Smooth muscle cell of the brain vasculature (primary cell): ENCODE measurements around the gene MAS1L.

Experiments used
- DNase-seq: peaks from one replicate; pipeline ENCODE4 v3.0.0-alpha.2; 2012; ENCODE audit warnings: low read depth, low spot score

Gene MAS1L

DNA sequence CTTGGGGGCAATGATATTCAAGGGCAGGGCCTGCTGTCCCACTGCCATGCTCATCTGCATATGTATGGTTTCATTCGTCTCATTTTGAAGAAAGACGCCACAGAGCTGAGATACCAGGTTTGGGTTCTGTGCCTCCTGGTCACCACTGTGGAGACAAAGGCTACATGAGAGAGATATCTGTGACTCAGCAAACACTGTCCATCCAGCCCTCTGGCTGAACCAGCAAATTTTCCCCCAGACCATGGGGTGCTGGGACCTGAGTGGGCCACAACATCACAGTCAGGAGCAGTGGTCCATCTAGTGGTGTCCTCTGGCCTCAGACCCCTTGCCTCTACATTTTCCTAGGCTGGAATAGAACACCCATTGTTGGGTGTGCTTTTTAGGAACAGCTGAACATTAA lies at the start of gene MAS1L:
Gene MAS1L, minus strand, starts transcription at position 297 of the 400 bp plus-strand sequence. Its CDS starts 54 bp downstream, at position 243.
- no peak for DNase-seq

- DNase-seq = no peak
These were observed 44.7 kb upstream of the MAS1L start for GRCh38 chr6:29532320-29532951.

DNA sequence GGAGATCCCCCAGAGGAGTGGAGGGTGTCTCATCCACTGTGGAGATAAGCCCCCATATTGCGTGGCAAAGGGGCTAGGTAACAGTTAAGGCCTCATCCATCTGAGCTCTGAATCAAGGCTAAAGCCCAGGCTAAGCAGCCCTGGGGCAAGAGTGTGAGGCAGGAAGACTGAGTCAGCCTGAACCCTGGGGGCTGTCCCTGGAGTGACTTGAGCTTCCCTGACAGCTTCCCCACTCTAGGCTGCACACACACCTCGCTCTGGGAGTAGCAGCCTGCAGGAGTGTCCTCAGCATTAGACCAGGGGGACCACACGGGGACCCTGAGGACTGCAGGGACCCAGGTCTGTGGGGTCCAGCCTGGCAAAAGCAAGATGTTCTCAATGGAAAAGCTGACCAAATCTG lies 43.9 kb upstream of the MAS1L start:
- no peak for DNase-seq

DNA sequence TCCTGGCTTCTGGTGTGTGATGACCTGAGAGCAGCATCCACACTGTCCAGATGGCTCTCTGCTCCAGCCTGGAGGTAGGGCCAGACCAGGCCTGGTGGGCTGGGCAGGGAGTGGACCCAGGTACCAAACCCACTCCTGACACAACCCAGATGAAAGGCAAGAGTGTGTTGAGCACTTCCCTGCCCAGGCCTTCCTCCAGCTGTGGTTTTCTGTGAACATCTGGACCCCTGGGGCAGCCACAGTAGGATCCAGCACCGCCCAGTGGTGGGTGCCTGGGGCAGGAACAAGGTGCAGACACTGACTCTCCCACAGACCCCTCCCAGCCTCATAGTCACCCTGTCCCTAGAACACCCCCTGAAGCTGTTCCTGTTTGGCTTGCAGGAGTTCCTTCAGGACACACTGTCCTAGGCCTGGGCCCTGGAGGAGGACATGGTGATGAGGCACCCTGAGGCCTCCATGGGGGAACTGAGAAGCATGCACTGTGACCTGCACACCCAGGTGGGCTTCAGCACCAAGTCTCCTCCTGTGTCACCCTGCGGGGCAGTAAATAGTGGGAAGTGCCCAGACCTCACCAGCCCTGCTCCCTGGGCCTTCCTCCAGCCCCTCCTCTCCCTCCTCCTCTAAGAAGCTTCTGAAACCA lies 43.0 kb upstream of the MAS1L start:
- no peak for DNase-seq

DNA sequence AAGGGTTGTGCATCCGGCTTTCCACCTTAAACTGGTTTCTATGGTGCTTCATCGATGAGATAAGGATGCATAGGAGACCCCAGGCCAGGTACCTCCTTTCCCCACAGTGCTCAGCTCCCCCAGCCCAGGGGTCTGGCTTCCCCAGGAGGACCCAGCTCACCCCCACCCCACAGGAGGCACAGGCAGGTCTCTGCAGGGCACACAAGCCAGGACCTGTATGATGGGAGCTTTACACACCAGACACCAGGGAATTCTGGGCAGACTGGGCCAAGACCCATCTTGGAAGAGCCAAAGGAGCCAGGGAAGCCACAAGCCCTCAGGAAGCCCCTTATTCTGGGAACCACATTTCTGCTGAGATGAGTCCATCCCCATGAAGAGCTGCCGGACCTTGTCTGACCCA lies 42.2 kb upstream of the MAS1L start:
- no peak for DNase-seq

- no peak for DNase-seq
These were observed 41.3 kb upstream of the MAS1L start for GRCh38 chr6:29528988-29529560.

DNA sequence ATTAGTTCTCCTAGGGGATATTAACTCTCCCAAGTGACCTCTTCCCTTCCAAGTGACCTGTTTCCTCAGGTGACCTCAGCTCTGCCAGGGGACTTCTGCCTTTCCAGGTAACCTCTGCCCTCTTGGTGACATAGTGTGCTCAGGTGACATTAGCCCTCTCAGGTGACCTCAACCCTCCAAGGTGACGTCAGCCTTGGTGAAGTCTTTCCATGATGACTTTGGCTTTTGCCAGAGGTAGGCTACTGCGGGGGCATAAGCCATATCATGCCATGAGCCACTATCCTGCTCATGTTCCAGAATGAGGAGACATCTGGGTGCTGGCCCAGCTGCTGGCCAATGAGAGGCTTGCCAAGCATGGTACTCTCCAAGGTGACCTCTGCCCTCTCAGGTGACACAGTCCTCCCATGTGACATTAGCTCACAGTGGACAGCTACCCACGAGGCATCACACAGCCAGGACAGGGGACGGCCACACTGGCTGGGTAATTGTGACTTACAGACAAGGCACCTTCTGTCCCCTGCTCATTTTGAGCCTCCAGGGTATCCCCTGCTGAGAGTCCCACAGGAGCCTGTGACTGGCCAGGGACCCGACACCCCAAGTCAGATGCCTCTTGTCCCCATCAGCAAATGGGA lies 40.7 kb upstream of the MAS1L start:
- no peak for DNase-seq

DNA sequence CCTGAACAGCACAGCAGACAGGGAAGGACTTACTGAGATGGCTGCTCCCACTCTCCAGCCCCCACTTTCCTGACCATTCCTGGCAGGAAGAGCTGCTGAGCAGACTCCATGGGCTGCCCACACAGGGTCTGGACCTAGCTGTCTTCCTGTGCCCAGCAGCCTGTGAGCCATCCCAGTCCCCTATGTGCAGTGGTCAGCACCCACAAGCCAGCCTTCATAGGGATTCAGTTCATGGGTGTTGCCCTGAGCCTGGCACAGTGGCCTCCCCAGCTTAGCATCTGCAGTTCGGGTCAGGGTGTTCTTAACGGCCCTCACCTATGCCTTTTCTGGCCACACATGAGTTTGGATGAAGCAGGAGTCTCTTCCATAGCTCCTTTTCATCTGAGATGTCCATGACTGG lies 39.8 kb upstream of the MAS1L start:
- no peak for DNase-seq

- no peak for DNase-seq
These were observed 39.4 kb upstream of the MAS1L start for GRCh38 chr6:29527126-29527525.

DNA sequence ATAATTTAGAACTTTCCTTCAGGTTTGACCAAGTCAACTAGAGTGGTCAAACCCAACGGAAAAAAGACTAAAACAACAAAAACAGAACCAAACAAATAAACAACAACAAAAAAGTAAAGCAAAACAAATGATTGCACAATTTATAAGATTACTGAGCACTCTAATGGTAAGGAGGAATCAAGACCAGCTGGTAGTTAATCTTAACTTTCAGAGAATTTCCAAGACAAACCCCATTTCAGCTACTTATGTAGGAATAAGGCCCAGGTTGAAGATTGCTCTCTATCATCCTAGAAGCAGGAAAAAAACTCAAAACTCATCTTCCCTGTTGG lies 37.5 kb upstream of the MAS1L start:
- no peak for DNase-seq

- no peak for DNase-seq
These were observed 36.9 kb upstream of the MAS1L start for GRCh38 chr6:29524444-29525310.

DNA sequence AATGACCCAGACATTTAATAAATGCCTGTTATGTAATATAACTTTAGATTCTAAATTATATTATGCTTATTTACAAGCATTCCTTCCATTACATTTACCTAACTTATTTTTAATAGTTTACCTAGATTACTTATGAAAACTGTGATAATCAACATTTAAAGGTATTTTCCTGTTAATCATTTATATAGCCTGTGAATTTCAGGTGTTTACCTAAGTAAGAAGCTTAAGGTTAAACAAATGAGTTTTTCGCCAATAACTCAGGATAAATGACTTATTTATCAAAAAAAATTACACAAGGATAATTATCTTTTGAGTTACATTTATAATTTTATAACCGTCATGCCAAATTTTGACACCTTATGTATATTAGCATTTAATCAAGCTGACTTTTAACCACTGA lies 36.3 kb upstream of the MAS1L start:
- no peak for DNase-seq

DNA sequence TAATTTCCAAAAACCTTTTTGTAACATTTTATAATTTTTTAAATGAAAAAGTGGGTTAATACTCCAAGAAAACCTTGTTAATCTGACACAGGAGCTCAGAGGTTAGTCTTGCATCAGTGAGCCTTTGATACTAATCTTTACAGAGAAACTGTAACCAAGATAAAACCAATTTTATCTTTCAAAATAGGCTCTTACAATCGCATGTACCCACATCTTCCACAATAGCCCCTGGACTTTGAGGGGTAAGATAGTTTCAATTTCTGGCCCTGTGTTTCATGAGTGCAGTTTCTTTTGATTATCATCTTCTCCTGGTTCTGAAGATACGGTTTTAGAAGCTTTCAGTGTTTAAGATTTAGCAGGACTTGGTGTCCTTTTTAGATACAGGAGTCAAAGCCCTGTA lies 34.5 kb upstream of the MAS1L start:
- DNase-seq = no peak

DNA sequence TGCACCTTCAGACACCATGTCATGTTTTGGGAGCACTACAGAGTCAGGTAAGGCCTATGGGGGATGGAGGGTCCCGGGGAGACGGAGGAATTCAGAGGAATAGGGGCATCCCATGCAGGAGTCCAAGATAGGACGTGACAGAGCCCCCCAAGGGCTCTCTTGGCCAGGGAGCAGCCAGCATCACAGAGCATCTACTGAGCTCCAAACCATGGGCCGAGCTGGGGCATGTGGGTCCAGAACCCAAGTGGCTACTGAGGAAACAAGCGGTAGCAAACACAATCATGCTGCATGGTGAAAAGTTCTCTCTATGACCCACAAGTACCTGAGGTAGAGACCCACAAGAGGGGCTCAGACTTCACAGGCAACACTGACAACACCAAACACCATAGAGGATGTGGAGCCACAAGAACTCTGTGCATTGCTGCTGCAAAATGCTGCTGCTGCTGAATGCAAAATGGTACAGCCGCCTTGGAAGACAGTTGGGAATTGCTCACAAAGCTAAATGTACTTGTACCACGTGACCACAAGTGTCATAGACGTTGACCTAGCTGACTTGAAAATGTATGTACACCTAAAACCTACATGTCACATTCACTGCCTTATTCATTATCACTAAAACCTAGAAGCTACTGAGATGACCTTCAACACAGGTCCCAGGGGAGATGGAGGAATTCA lies 33.4 kb upstream of the MAS1L start:
- no peak for DNase-seq

- no peak for DNase-seq
These were observed 32.5 kb upstream of the MAS1L start for GRCh38 chr6:29520232-29520631.

GRCh38 chr6:29519291-29520010 lies 31.7 kb upstream of the MAS1L start:
- no peak for DNase-seq

GRCh38 chr6:29517728-29518440 lies 30.1 kb upstream of the MAS1L start:
- DNase-seq = no peak

- no peak for DNase-seq
These were observed 29.5 kb upstream of the MAS1L start for GRCh38 chr6:29517245-29517644.

DNA sequence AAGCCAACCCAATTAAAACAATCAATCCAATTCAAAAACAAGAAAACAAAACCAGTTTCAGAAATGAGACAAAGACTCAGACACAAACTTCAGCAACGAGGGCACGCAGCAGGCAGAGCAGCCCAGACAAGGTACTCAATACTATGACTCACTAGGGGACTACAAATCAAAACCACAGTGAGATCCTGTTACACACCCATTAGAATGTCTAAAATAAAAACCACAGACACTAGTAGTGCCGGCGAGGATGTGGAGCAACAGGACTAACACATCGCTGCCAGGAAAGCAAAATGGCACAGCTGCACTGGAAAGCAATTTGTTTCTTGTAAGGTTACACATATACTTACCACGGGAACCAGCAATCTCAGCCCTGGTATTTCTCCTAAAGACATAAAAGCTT lies 28.4 kb upstream of the MAS1L start:
- no peak for DNase-seq

DNA sequence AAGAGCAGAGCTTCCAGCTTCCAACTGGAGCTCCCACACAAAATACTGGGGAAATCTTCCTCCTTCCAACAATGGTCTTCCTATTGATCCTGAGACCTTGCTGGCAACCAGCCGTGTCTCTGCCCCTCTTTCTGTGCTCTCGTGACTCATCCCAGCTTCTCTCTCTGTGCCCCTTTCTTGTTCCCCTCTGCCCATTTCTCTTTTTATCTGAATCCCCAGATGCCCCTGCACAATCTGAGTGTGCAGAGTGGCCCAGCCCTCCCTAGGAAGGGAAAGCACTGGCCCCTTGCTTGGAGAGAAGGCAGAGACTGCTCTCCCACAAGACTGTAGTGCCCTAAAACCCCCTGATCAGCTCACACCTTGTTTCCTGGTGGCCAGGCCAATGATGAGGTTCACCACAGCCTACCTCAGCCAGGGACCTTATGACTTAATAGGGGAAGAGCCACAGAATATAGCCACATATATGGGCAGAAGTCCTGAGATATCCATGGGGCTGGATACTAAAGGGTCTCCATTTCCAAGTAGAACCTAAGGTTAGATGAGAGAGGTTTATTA lies 23.1 kb upstream of the MAS1L start:
- DNase-seq = no peak
